ENCODE results near the gene PIP4K2A.

DNA sequence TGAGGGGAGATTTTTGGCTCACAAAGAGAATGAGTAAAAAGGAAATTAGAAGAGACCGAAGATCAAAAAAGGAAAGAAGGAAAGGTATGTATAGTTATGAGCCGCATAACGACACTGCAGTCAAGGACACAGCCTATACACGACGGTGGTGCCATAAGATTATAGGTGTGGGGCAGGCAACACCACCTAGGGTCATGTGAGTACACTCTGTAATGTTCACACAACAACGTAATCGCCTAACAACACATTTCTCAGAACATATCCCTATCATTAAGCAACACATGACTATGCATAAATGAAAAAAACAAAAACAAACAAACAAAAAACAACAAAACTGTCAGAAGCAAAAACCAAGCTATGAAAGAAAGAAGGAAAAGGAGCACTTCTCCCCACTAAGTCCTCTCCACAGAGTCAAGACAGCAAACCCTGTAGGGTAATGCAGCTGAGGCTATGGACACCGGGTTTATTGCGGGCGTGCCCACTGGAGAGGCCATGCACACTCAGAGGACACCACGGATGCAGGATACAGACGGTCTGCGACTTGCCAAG lies 45.1 kb downstream of the PIP4K2A start:
- TF ChIP-seq, protein P1, sequence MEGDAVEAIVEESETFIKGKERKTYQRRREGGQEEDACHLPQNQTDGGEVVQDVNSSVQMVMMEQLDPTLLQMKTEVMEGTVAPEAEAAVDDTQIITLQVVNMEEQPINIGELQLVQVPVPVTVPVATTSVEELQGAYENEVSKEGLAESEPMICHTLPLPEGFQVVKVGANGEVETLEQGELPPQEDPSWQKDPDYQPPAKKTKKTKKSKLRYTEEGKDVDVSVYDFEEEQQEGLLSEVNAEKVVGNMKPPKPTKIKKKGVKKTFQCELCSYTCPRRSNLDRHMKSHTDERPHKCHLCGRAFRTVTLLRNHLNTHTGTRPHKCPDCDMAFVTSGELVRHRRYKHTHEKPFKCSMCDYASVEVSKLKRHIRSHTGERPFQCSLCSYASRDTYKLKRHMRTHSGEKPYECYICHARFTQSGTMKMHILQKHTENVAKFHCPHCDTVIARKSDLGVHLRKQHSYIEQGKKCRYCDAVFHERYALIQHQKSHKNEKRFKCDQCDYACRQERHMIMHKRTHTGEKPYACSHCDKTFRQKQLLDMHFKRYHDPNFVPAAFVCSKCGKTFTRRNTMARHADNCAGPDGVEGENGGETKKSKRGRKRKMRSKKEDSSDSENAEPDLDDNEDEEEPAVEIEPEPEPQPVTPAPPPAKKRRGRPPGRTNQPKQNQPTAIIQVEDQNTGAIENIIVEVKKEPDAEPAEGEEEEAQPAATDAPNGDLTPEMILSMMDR (IDR thresholded peaks at IDR 0.05; ENCODE audit: insufficient read depth, low read length, poor library complexity, severe bottlenecking) = no peak
- TF ChIP-seq EZH2phosphoT487 (conservative IDR thresholded peaks at IDR 0.05; ENCODE audit: low read length) = no peak
